Measurements from ENCODE around the gene GAB1. TPM values are rescaled to one million over a fixed set of nuclear protein-coding genes. Genes with fewer than 3 reads are reported as not detected.
A peak's percentile ranks its signal among the peaks of the same experiment; 100 is the strongest.

Gene GAB1
- total RNA-seq, 1 experiment from 2014 or later = 13.1 TPM

GRCh38 chr4:143488687-143489086, 152.0 kb downstream of the GAB1 start:
- no peak for DNase-seq (ENCODE audit: low spot score)

- no peak for DNase-seq (ENCODE audit: low spot score)
These were observed 152.4 kb downstream of the GAB1 start for GRCh38 chr4:143489106-143489505.

- DNase-seq (ENCODE audit: low spot score) = no peak
These were observed 161.3 kb downstream of the GAB1 start for GRCh38 chr4:143498021-143498420.

GRCh38 chr4:143502231-143502630, 165.6 kb downstream of the GAB1 start:
- DNase-seq (ENCODE audit: low spot score) = no peak

- DNase-seq (ENCODE audit: low spot score) = no peak
These were observed 169.4 kb downstream of the GAB1 start for GRCh38 chr4:143506031-143506430.

GRCh38 chr4:143511906-143512305, 175.2 kb downstream of the GAB1 start:
- no peak for DNase-seq (ENCODE audit: low spot score)

GRCh38 chr4:143512978-143513313, 176.3 kb downstream of the GAB1 start:
- DNase-seq (ENCODE audit: low spot score) = no peak

GRCh38 chr4:143513314-143514168, 176.9 kb downstream of the GAB1 start, which contains the start of gene SMARCA5:
Gene SMARCA5 (plus strand): TSS chr4:143513702. CDS start chr4:143513925, 223 bp downstream.
- peak; percentile 98 for DNase-seq (ENCODE audit: low spot score)

GRCh38 chr4:143514169-143514495, 177.5 kb downstream of the GAB1 start:
- no peak for DNase-seq (ENCODE audit: low spot score)

- DNase-seq (ENCODE audit: low spot score) = peak; percentile 14
These were observed 177.8 kb downstream of the GAB1 start for GRCh38 chr4:143514497-143514896.

GRCh38 chr4:143514901-143515300, 178.2 kb downstream of the GAB1 start:
- DNase-seq (ENCODE audit: low spot score) = no peak

- DNase-seq (ENCODE audit: low spot score) = no peak
These were observed 179.2 kb downstream of the GAB1 start for GRCh38 chr4:143515905-143516304.

GRCh38 chr4:143517764-143518163, 181.1 kb downstream of the GAB1 start:
- no peak for DNase-seq (ENCODE audit: low spot score)

Other genes starting within 250 kb of the GAB1 start
- gene USP38, start 152.0 kb upstream of the GAB1 start, total RNA-seq (2014; rRNA removed; shearing (Covaris generic)) = 18.8 and 20.3 TPM in 2 replicates
- 39.6 and 47.7 TPM in 2 replicates for gene SMARCA5, start 176.8 kb downstream of the GAB1 start, total RNA-seq (2014; rRNA removed; shearing (Covaris generic))

Data from A172 (cell line).